GM20000 (cell line): ENCODE results near the gene LRRC4C.

Experiments used
- DNase-seq: peaks from one replicate; pipeline ENCODE4 v3.0.0; 2012; ENCODE audit warnings: low spot score
- CTCF ChIP-seq: IDR thresholded peaks from 2 replicates; pipeline ENCODE4 v1.5.1; 2012; ENCODE audit warnings: mild to moderate bottlenecking, control low read depth; ENCODE audit errors: extremely low read depth, missing control alignments

The LRRC4C gene

GRCh38 chr11:40417627-40418026, 1041.8 kb downstream of the LRRC4C start:
- TF ChIP-seq CTCF: no peak
- no peak for DNase-seq

GRCh38 chr11:40407355-40407754, 1052.1 kb downstream of the LRRC4C start:
- no peak for TF ChIP-seq CTCF
- no peak for DNase-seq

- no peak for TF ChIP-seq CTCF
These were observed 1053.8 kb downstream of the LRRC4C start for GRCh38 chr11:40405614-40406013.

GRCh38 chr11:40403321-40403720, 1056.1 kb downstream of the LRRC4C start:
- TF ChIP-seq CTCF: no peak
- no peak for DNase-seq

More at GRCh38 chr11:40405614-40406013, 1053.8 kb downstream of the LRRC4C start:
- DNase-seq: no peak

- no peak for TF ChIP-seq CTCF
- no peak for DNase-seq
These were observed 1058.2 kb downstream of the LRRC4C start for GRCh38 chr11:40401132-40401853.

- no peak for TF ChIP-seq CTCF
- no peak for DNase-seq
These were observed 1062.3 kb downstream of the LRRC4C start for GRCh38 chr11:40397141-40397540.

GRCh38 chr11:40393511-40393910, 1065.9 kb downstream of the LRRC4C start:
- no peak for TF ChIP-seq CTCF

More at GRCh38 chr11:40393511-40393910, 1065.9 kb downstream of the LRRC4C start:
- no peak for DNase-seq
